Common myeloid progenitor, CD34-positive (primary cell): ENCODE results near the gene SH2D3C. TPM values are rescaled to one million over a fixed set of nuclear protein-coding genes. Genes with fewer than 3 reads are reported as not detected.

Source experiments
- CTCF ChIA-PET: fragments of 350-600 bp; sonication (Branson Sonifier 250); formaldehyde crosslinking; loops from one replicate; lab custom pipeline; 2021; ENCODE audit warnings: antibody characterized with exemption; lab: Charles Lee
- POLR2A ChIA-PET: fragments of 350-600 bp; sonication (Branson Sonifier 250); formaldehyde crosslinking; loops from one replicate; lab custom pipeline; 2021; ENCODE audit warnings: antibody characterized with exemption; lab: Charles Lee
- DNase-seq, 3 donors: peaks; one replicate each; pipeline versions ENCODE4 v3.0.0 to v3.0.0-alpha.2; 2013
- H3K27ac ChIP-seq, 2 experiments: 1 replicate in 1 of 2; 2 replicates in 1 of 2; pipeline ENCODE4 v1.7.0; 2013; ENCODE audit warnings: inconsistent platforms in 2 of 2, low read length in 2 of 2, mild to moderate bottlenecking in 2 of 2, low read depth in 1 of 2, moderate library complexity in 1 of 2; ENCODE audit not compliant: severe bottlenecking in 2 of 2, insufficient read depth in 1 of 2, poor library complexity in 1 of 2
- H3K27me3 ChIP-seq, 5 experiments: replicated peaks in 2 of 5; 1 replicate in 3 of 5; 2 replicates in 2 of 5; pipeline versions ENCODE4 v1.6.1 to v1.7.0; 2013; ENCODE audit warnings: low read length in 4 of 5, mild to moderate bottlenecking in 2 of 5, moderate library complexity in 2 of 5, inconsistent platforms in 1 of 5; ENCODE audit not compliant: insufficient read depth in 5 of 5, control insufficient read depth in 4 of 5
- H3K36me3 ChIP-seq, 4 experiments: 1 replicate in 2 of 4; 2 replicates in 2 of 4; pipeline versions ENCODE4 v1.6.1 to v1.7.0; 2013; ENCODE audit warnings: low read length in 3 of 4, control low read depth in 1 of 4, mild to moderate bottlenecking in 1 of 4; ENCODE audit not compliant: control insufficient read depth in 4 of 4, insufficient read depth in 4 of 4
- H3K4me1 ChIP-seq, 4 experiments: 1 replicate in 3 of 4; 2 replicates in 1 of 4; pipeline versions ENCODE4 v1.6.1 to v1.7.1; 2013; ENCODE audit warnings: low read length in 3 of 4, mild to moderate bottlenecking in 3 of 4, control low read depth in 1 of 4, inconsistent platforms in 1 of 4, moderate library complexity in 1 of 4; ENCODE audit not compliant: control insufficient read depth in 4 of 4, insufficient read depth in 4 of 4; ENCODE audit errors: control extremely low read depth in 1 of 4
- H3K4me3 ChIP-seq, 7 experiments: 1 replicate in 4 of 7; 2 replicates in 3 of 7; pipeline versions ENCODE4 v1.5.1 to v1.7.0; 2013; ENCODE audit warnings: mild to moderate bottlenecking in 7 of 7, low read length in 6 of 7, moderate library complexity in 6 of 7, inconsistent platforms in 2 of 7, low read depth in 2 of 7, control low read depth in 1 of 7; ENCODE audit not compliant: insufficient read depth in 4 of 7, control insufficient read depth in 1 of 7; ENCODE audit errors: extremely low read depth in 1 of 7
- H3K9me3 ChIP-seq, 5 experiments: 1 replicate in 4 of 5; 2 replicates in 1 of 5; pipeline versions ENCODE4 v1.6.1 to v1.7.1; 2013; ENCODE audit warnings: low read length in 4 of 5, mild to moderate bottlenecking in 2 of 5, inconsistent platforms in 1 of 5, low read depth in 1 of 5, moderate library complexity in 1 of 5; ENCODE audit not compliant: control insufficient read depth in 4 of 5, insufficient read depth in 2 of 5; ENCODE audit errors: control extremely low read depth in 1 of 5
- WGBS: methylation state at CpG from one replicate; pipeline ENCODE4 v1.1.5; 2013; ENCODE audit not compliant: insufficient coverage; 5-methylcytosine and 5-hydroxymethylcytosine counted together
- polyA plus RNA-seq: library from polyadenylated mRNA; unstranded; fragments of 120-200 nt; gene quantifications from one replicate; pipeline ENCODE4 v1.2.1, GENCODE V29; 2013

Gene SH2D3C
- polyA plus RNA-seq: 20.1 TPM

GRCh38 chr9:127778280-127779135 lies at the start of gene SH2D3C:
Gene SH2D3C (minus strand): TSS chr9:127778666. CDS start chr9:127778627, 39 bp downstream.
- H3K27me3 ChIP-seq: no peaks in the 10 kb centered on the region
- 0% methylated on average over 12 of the region's 13 CpGs for WGBS
- H3K9me3 ChIP-seq: no peaks in the 10 kb centered on the region
- peaks cover 0 to 12% (median 6%) of the 10 kb centered on the region in 4 experiments for H3K36me3 ChIP-seq
- DNase-seq: peak in 2 of 3 donors; percentile 54 to 63
- peak within 1 kb of the TSS; percentile 58 to 94 (median 86) for H3K4me3 ChIP-seq
- POLR2A ChIA-PET: interaction anchor here (0.6 to 2.8 kb wide), 3 partner anchors 8 to 283 kb away, joined by 3 to 13 read pairs (median 3); no protein-coding TSS in a partner anchor
- H3K27ac ChIP-seq: peak within 1 kb of the TSS; percentile 64 to 78
- CTCF ChIA-PET: interaction anchor here (0.6 to 12.9 kb wide), 5 partner anchors 9 to 128 kb away, joined by 3 to 244 read pairs (median 4); no protein-coding TSS in a partner anchor
- peaks cover 26 to 90% (median 82%) of the 10 kb centered on the region in 4 experiments for H3K4me1 ChIP-seq

- Histone ChIP-seq H3K36me3 (peaks cover 7 to 67% (median 42%) of the 10 kb centered on the region in 4 experiments), H3K27ac (peak overlapping the region in 1 of 2 experiments; percentile 47), H3K9me3 (no peaks in the 10 kb centered on the region), H3K4me3 (no peak overlapping the region), H3K4me1 (peaks cover 0 to 15% (median 6%) of the 10 kb centered on the region in 4 experiments), H3K27me3 (no peaks in the 10 kb centered on the region)
- 95% methylated on average over 6 of the region's 7 CpGs for WGBS
- no peak for DNase-seq
- ChIA-PET POLR2A (interaction anchor here (0.9 kb wide), 1 partner anchor 41 kb away, joined by 4 read pairs; no protein-coding TSS in a partner anchor), CTCF (interaction anchor here (0.9 to 4.4 kb wide), 9 partner anchors 16 to 43 kb away, joined by 3 to 25 read pairs (median 6); partner anchors contain the start of gene FPGS)
These were observed 47.9 kb upstream of the SH2D3C start for GRCh38 chr9:127826253-127826913.

GRCh38 chr9:127825319-127826051 lies 47.0 kb upstream of the SH2D3C start:
- H3K27ac ChIP-seq: peak overlapping the region in 1 of 2 experiments; percentile 47
- POLR2A ChIA-PET: interaction anchor here (0.9 to 1.1 kb wide), 2 partner anchors 41 to 85 kb away, joined by 3 to 4 read pairs; no protein-coding TSS in a partner anchor
- H3K9me3 ChIP-seq: no peaks in the 10 kb centered on the region
- no peak overlapping the region for H3K4me3 ChIP-seq
- no peaks in the 10 kb centered on the region for H3K27me3 ChIP-seq
- WGBS: 86% methylated on average over 26 of the region's 42 CpGs
- no peak for DNase-seq
- CTCF ChIA-PET: interaction anchor here (0.8 to 4.4 kb wide), 15 partner anchors 16 to 62 kb away, joined by 3 to 25 read pairs (median 4); no protein-coding TSS in a partner anchor
- peaks cover 7 to 68% (median 45%) of the 10 kb centered on the region in 4 experiments for H3K36me3 ChIP-seq
- H3K4me1 ChIP-seq: peaks cover 0 to 15% (median 6%) of the 10 kb centered on the region in 4 experiments

GRCh38 chr9:127822108-127822507 lies 43.6 kb upstream of the SH2D3C start:
- H3K9me3 ChIP-seq: no peaks in the 10 kb centered on the region
- H3K27me3 ChIP-seq: no peaks in the 10 kb centered on the region
- no peak overlapping the region for H3K4me3 ChIP-seq
- no peak overlapping the region for H3K27ac ChIP-seq
- DNase-seq: no peak
- WGBS: 100% methylated on average over 1 of the region's 4 CpGs
- CTCF ChIA-PET: interaction anchor here (0.9 to 1.1 kb wide), 2 partner anchors 14 to 43 kb away, joined by 3 read pairs; no protein-coding TSS in a partner anchor
- H3K4me1 ChIP-seq: peaks cover 0 to 4% (median 0%) of the 10 kb centered on the region in 4 experiments
- POLR2A ChIA-PET: no interaction called here
- H3K36me3 ChIP-seq: peaks cover 5 to 71% (median 56%) of the 10 kb centered on the region in 4 experiments

GRCh38 chr9:127818574-127818973 lies 40.1 kb upstream of the SH2D3C start:
- no peaks in the 10 kb centered on the region for H3K27me3 ChIP-seq
- peaks cover 0 to 74% (median 55%) of the 10 kb centered on the region in 4 experiments for H3K36me3 ChIP-seq
- no peak overlapping the region for H3K27ac ChIP-seq
- ChIA-PET CTCF (interaction anchor here (1.1 to 2.2 kb wide), 4 partner anchors 18 to 103 kb away, joined by 3 to 10 read pairs (median 3); no protein-coding TSS in a partner anchor), POLR2A (no interaction called here)
- whole genome bisulfite sequencing: 96% methylated on average over 5 of the region's 11 CpGs
- H3K9me3 ChIP-seq: no peaks in the 10 kb centered on the region
- H3K4me3 ChIP-seq: no peak overlapping the region
- no peaks in the 10 kb centered on the region for H3K4me1 ChIP-seq
- DNase-seq: no peak

- ChIA-PET CTCF (interaction anchor here (1.1 to 2.2 kb wide), 4 partner anchors 17 to 51 kb away, joined by 3 to 10 read pairs (median 3); no protein-coding TSS in a partner anchor), POLR2A (no interaction called here)
- DNase-seq: no peak
- Histone ChIP-seq H3K27ac (peak overlapping the region in 1 of 2 experiments; percentile 11), H3K9me3 (no peaks in the 10 kb centered on the region), H3K4me3 (no peak overlapping the region), H3K36me3 (peaks cover 0 to 77% (median 60%) of the 10 kb centered on the region in 4 experiments), H3K4me1 (no peaks in the 10 kb centered on the region), H3K27me3 (no peaks in the 10 kb centered on the region)
- 80% methylated on average over 6 of the region's 17 CpGs for WGBS
These were observed 39.5 kb upstream of the SH2D3C start for GRCh38 chr9:127817881-127818434.
